Epithelial cell of proximal tubule (primary cell): Measurements from ENCODE around the gene NR6A1. TPM values are rescaled to one million over a fixed set of nuclear protein-coding genes. Genes with fewer than 3 reads are reported as not detected.

Experiments
- DNase-seq: peaks from one replicate; pipeline ENCODE4 v3.0.0-alpha.2; 2011; ENCODE audit warnings: low read depth
- H3K4me3 ChIP-seq: 2 replicates; pipeline ENCODE4 v1.5.1; 2011; ENCODE audit warnings: low read depth, mild to moderate bottlenecking, low read length
- CTCF ChIP-seq: conservative IDR thresholded peaks from 2 replicates; pipeline ENCODE4 v1.5.1; 2012; ENCODE audit warnings: low read depth, mild to moderate bottlenecking, low read length
- total RNA-seq: library from RNA; depleted of rRNA; stranded (reverse); fragments of >200 nt; gene quantifications from 2 replicates; pipeline ENCODE4 v1.2.3, GENCODE V29; 2015

The NR6A1 gene
- total RNA-seq, 1 donor from 2014 or later = 2.0 TPM

DNA sequence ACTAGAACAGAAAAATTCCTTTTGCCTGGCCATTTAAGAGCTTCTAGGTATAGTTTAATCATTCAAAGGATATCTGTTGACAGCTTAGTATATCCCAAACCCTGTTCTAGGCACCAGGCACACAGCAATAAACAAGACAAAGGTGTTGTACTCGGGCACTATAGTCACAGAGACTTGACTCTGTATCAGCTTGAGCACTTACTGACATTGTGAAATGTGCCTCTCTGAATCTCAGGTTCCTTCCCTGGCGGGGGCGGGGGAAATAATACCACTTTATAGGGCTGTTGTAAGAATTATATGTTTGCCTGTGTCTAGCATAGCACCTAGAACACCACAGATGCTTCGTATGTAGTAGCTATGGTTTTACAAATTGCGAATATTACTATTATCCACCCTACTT, 104.5 kb downstream of the NR6A1 start:
- no peak for TF ChIP-seq CTCF
- H3K4me3 ChIP-seq = no peak overlapping the region
- no peak for DNase-seq

GRCh38 chr9:124665391-124666058, 105.6 kb downstream of the NR6A1 start:
- TF ChIP-seq CTCF = no peak
- no peak overlapping the region for H3K4me3 ChIP-seq

DNA sequence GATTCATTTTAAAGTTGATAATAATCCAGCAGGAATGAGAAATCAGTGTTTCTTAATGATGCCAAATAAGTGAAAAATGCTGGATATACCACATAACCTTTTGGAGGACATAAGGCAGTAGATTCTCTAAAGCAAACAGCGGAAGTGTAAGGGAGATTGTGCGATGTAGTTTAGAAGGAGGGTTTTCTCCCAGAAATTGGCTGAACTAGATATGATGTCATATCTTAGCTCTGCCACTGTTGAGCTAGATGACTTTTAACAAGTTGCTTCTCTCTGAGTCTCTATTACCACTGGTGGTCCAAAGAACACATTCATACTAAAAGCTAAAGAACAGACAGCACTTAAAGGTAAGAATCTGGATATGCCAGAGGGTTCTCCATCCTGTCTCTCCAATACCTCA, 107.0 kb downstream of the NR6A1 start:
- DNase-seq = no peak
- no peak for TF ChIP-seq CTCF
- H3K4me3 ChIP-seq = no peak overlapping the region

More at GRCh38 chr9:124665391-124666058, 105.6 kb downstream of the NR6A1 start:
- peak; percentile 88 for DNase-seq

- TF ChIP-seq CTCF = no peak
- DNase-seq = no peak
- H3K4me3 ChIP-seq = no peak overlapping the region
Observed at GRCh38 chr9:124663046-124663961, 107.8 kb downstream of the NR6A1 start.

GRCh38 chr9:124662561-124662960, 108.5 kb downstream of the NR6A1 start:
- DNase-seq = no peak
- no peak for TF ChIP-seq CTCF
- H3K4me3 ChIP-seq = no peak overlapping the region

DNA sequence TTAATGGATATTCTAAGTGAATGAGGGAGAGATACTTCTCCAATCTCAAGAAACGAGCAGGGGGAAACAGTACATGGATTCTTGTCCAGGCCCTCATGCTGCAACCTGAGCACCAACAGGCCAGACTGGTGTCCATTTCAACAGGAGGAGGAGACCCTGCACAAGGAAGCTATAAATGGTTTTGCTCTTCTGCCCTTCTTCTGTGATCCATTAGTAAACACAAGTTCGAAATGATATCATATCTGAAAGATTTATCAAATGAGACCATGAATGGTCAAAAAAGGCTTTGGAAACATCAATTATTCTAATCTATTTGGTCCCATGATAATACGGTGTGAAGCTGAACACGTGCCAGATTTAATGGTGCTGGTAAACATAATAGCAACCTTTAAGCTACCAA, 109.8 kb downstream of the NR6A1 start:
- DNase-seq = no peak
- no peak overlapping the region for H3K4me3 ChIP-seq
- TF ChIP-seq CTCF = no peak

- H3K4me3 ChIP-seq = peak overlapping the region; percentile 66
- DNase-seq = no peak
- no peak for TF ChIP-seq CTCF
Observed at GRCh38 chr9:124660341-124660801, 110.7 kb downstream of the NR6A1 start.
